Hepatocyte (in vitro differentiated cells): ENCODE measurements around the gene CTLA4.

ENCODE experiments used
- EZH2 ChIP-seq: fragments of 200-600 bp; sonication (generic); IDR thresholded peaks from 2 replicates; pipeline ENCODE4 v1.6.1; 2016; ENCODE audit warnings: antibody characterized with exemption, mild to moderate bottlenecking, borderline replicate concordance
- EZH2phosphoT487 ChIP-seq: fragments of 200-600 bp; sonication (generic); IDR thresholded peaks from one replicate; pipeline ENCODE4 v1.6.1; 2018; ENCODE audit warnings: antibody characterized with exemption, mild to moderate bottlenecking, low read depth, moderate library complexity; ENCODE audit not compliant: unreplicated experiment, severe bottlenecking
- TF ChIP-seq, protein P1 (sequence below): fragments of 200-600 bp; sonication (generic); IDR thresholded peaks from 2 replicates; pipeline ENCODE4 v1.5.1; 2016; ENCODE audit warnings: antibody characterized with exemption, mild to moderate bottlenecking; ENCODE audit not compliant: poor library complexity

DNA sequence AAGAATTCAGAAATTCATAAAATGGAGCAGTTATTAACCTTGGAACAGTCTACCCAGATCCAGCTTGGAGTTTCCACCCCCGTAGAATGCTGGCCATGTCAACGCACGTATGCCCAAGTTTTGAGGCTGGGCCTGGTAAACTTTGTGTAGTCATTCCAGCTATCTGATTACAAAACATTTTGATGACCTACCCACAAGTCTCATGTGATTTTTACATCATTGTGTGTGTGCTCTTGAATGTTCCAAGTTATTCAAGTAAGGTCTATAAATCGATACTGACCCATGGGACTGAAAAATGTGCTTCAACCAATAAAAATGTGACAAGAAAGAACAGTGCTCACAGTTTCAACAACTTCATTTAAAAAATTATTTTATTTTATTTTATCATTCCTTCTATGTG is 36.5 kb downstream of the CTLA4 start:
- TF ChIP-seq, protein P1, sequence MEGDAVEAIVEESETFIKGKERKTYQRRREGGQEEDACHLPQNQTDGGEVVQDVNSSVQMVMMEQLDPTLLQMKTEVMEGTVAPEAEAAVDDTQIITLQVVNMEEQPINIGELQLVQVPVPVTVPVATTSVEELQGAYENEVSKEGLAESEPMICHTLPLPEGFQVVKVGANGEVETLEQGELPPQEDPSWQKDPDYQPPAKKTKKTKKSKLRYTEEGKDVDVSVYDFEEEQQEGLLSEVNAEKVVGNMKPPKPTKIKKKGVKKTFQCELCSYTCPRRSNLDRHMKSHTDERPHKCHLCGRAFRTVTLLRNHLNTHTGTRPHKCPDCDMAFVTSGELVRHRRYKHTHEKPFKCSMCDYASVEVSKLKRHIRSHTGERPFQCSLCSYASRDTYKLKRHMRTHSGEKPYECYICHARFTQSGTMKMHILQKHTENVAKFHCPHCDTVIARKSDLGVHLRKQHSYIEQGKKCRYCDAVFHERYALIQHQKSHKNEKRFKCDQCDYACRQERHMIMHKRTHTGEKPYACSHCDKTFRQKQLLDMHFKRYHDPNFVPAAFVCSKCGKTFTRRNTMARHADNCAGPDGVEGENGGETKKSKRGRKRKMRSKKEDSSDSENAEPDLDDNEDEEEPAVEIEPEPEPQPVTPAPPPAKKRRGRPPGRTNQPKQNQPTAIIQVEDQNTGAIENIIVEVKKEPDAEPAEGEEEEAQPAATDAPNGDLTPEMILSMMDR = no peak
- TF ChIP-seq EZH2phosphoT487 (no peak), EZH2 (no peak)
